CD14-positive monocyte (primary cell): ENCODE measurements around the gene PPP1R13B. TPM values are rescaled to one million over a fixed set of nuclear protein-coding genes. Genes with fewer than 3 reads are reported as not detected.

Experiments
- DNase-seq, 3 donors: peaks; one replicate each; pipeline ENCODE4 v3.0.0-alpha.2; 2011 to 2022
- H2AFZ ChIP-seq: 2 replicates; pipeline ENCODE4 v1.6.0; 2012; ENCODE audit warnings: mild to moderate bottlenecking, low read depth, low read length, inconsistent platforms; ENCODE audit not compliant: insufficient read depth, poor library complexity, severe bottlenecking
- H3K27ac ChIP-seq, 2 donors: 1 replicate in 1 of 2; 2 replicates in 1 of 2; pipeline ENCODE4 v1.5.1; 2012 to 2013; ENCODE audit warnings: low read length in 2 of 2, control low read depth in 1 of 2, inconsistent platforms in 1 of 2, low read depth in 1 of 2, mild to moderate bottlenecking in 1 of 2
- H3K27me3 ChIP-seq, 2 donors: one replicate each; pipeline versions ENCODE4 v1.6.0 to v1.6.1; 2011 to 2013; ENCODE audit warnings: low read length in 2 of 2; ENCODE audit not compliant: control insufficient read depth in 2 of 2, insufficient read depth in 2 of 2
- H3K36me3 ChIP-seq, 2 donors: replicated peaks in 1 of 2; 1 replicate in 1 of 2; 2 replicates in 1 of 2; pipeline versions ENCODE4 v1.5.1 to v1.6.1; 2012 to 2013; ENCODE audit warnings: low read length in 2 of 2, control low read depth in 1 of 2, inconsistent platforms in 1 of 2, mild to moderate bottlenecking in 1 of 2; ENCODE audit not compliant: insufficient read depth in 2 of 2, control insufficient read depth in 1 of 2
- H3K4me1 ChIP-seq, 2 donors: 1 replicate in 1 of 2; 2 replicates in 1 of 2; pipeline versions ENCODE4 v1.5.1 to v1.6.1; 2012 to 2013; ENCODE audit warnings: low read length in 2 of 2, control low read depth in 1 of 2, inconsistent platforms in 1 of 2, mild to moderate bottlenecking in 1 of 2, moderate library complexity in 1 of 2; ENCODE audit not compliant: insufficient read depth in 2 of 2, control insufficient read depth in 1 of 2
- H3K4me2 ChIP-seq: replicated peaks from 2 replicates; pipeline ENCODE3; 2012; ENCODE audit warnings: low read length, moderate library complexity, mild to moderate bottlenecking; ENCODE audit not compliant: poor library complexity, severe bottlenecking; ENCODE audit errors: extremely low read depth
- H3K4me3 ChIP-seq, 3 experiments: fragments of 200-600 bp in 1 of 3; sonication (generic) in 1 of 3; replicated peaks in 1 of 3; 1 replicate in 2 of 3; 2 replicates in 1 of 3; pipeline ENCODE4 v1.5.1; 2011 to 2013; ENCODE audit warnings: low read length in 3 of 3, mild to moderate bottlenecking in 3 of 3, control low read depth in 2 of 3, low read depth in 2 of 3, inconsistent platforms in 1 of 3, moderate library complexity in 1 of 3
- H3K79me2 ChIP-seq: 2 replicates; pipeline ENCODE4 v1.6.0; 2012; ENCODE audit warnings: mild to moderate bottlenecking, control low read depth, inconsistent platforms, low read length, moderate library complexity; ENCODE audit not compliant: insufficient read depth
- H3K9ac ChIP-seq: 2 replicates; pipeline ENCODE4 v1.6.0; 2017; ENCODE audit warnings: low read length, mild to moderate bottlenecking; ENCODE audit not compliant: insufficient read depth, poor library complexity, severe bottlenecking
- H3K9me3 ChIP-seq, 2 donors: replicated peaks in 1 of 2; 1 replicate in 1 of 2; 2 replicates in 1 of 2; pipeline versions ENCODE4 v1.5.1 to v1.6.1; 2012 to 2013; ENCODE audit warnings: low read length in 2 of 2, control low read depth in 1 of 2; ENCODE audit not compliant: control insufficient read depth in 1 of 2, insufficient read depth in 1 of 2
- H4K20me1 ChIP-seq: 2 replicates; pipeline ENCODE4 v1.6.0; 2012; ENCODE audit warnings: mild to moderate bottlenecking, low read length, control low read depth, moderate library complexity; ENCODE audit not compliant: insufficient read depth
- H3K27ac Mint-ChIP-seq, 7 donors: one replicate each; pipeline ENCODE4 v1.8.0; 2020; ENCODE audit warnings: mild to moderate bottlenecking in 7 of 7, mixed read lengths in 7 of 7, moderate library complexity in 6 of 7, inconsistent platforms in 2 of 7
- H3K27me3 Mint-ChIP-seq, 3 donors: one replicate each; pipeline ENCODE4 v1.8.0; 2021 to 2022; ENCODE audit warnings: low read depth in 3 of 3, mild to moderate bottlenecking in 3 of 3, mixed read lengths in 3 of 3, moderate library complexity in 3 of 3, inconsistent platforms in 1 of 3
- H3K36me3 Mint-ChIP-seq, 2 donors: one replicate each; pipeline ENCODE4 v1.8.0; 2020; ENCODE audit warnings: mixed read lengths in 2 of 2, inconsistent platforms in 1 of 2, mild to moderate bottlenecking in 1 of 2
- H3K4me1 Mint-ChIP-seq: one replicate; pipeline ENCODE4 v1.8.0; 2020; ENCODE audit warnings: mild to moderate bottlenecking, mixed read lengths
- H3K4me3 Mint-ChIP-seq, 2 donors: one replicate each; pipeline ENCODE4 v1.8.0; 2020; ENCODE audit warnings: mild to moderate bottlenecking in 2 of 2, mixed read lengths in 2 of 2, moderate library complexity in 1 of 2
- H3K9me3 Mint-ChIP-seq, 7 donors: one replicate each; pipeline ENCODE4 v1.8.0; 2020 to 2022; ENCODE audit warnings: mixed read lengths in 7 of 7, mild to moderate bottlenecking in 6 of 7, moderate library complexity in 6 of 7, inconsistent platforms in 2 of 7
- WGBS: methylation state at CpG from one replicate; pipeline ENCODE4 v1.1.5; 2013; ENCODE audit warnings: missing lambda C conversion rate; ENCODE audit not compliant: insufficient coverage; 5-methylcytosine and 5-hydroxymethylcytosine counted together
- intact Hi-C, 2 donors: fragments of 100-400 bp; cut with micrococcal nuclease; formaldehyde crosslinking; loops; one replicate each; pipeline versions ENCODE4 v1.15.0 to v1.15.1; 2023
- polyA plus RNA-seq, 3 donors: library from polyadenylated mRNA; depleted of rRNA in 1 of 3; unstranded in 2 of 3; stranded (reverse) in 1 of 3; fragments of 300-500 nt in 2 of 3; fragments of >200 nt in 1 of 3; fragmentation: Illumina TruSeq in 2 of 3; gene quantifications; 1 replicate in 2 of 3; 2 replicates in 1 of 3; pipeline ENCODE4 v1.2.3, GENCODE V29; 2012 to 2021
- TF ChIP-seq, protein P1 (sequence below): fragments of 200-600 bp; IDR thresholded peaks from one replicate; pipeline ENCODE4 v1.8.0; 2022; ENCODE audit warnings: antibody characterized with exemption, mild to moderate bottlenecking

Gene PPP1R13B
- polyA plus RNA-seq, 3 donors, result 0.48 to 1.1 (median 0.99) TPM

GRCh38 chr14:103702497-103703432 is 144.6 kb downstream of the PPP1R13B start:
- Mint-ChIP-seq H3K36me3 (peaks cover 24 to 68% of the 10 kb centered on the region in 2 donors), H3K27ac (peak overlapping the region in 5 of 7 donors; percentile 4 to 88 (median 50)), H3K4me3 (no peak overlapping the region), H3K4me1 (peaks cover 30% of the 10 kb centered on the region), H3K9me3 (no peaks in the 10 kb centered on the region), H3K27me3 (peaks cover 0 to 4% (median 1%) of the 10 kb centered on the region in 3 donors)
- Histone ChIP-seq H3K27ac (peak overlapping the region in 1 of 2 donors; percentile 8), H3K36me3 (peaks cover 52 to 77% of the 10 kb centered on the region in 2 donors), H3K4me3 (no peak overlapping the region), H3K4me2 (peak overlapping the region; percentile 27), H3K9me3 (no peaks in the 10 kb centered on the region), H2AFZ (no peak overlapping the region), H3K9ac (no peak overlapping the region), H4K20me1 (peaks cover 39% of the 10 kb centered on the region), H3K4me1 (peaks cover 5 to 9% of the 10 kb centered on the region in 2 donors), H3K27me3 (no peaks in the 10 kb centered on the region), H3K79me2 (no peaks in the 10 kb centered on the region)
- 97% methylated on average over 27 of the region's 29 CpGs for WGBS
- intact Hi-C loops, result no loop called here
- DNase-seq, result no peak
- TF ChIP-seq, protein P1, sequence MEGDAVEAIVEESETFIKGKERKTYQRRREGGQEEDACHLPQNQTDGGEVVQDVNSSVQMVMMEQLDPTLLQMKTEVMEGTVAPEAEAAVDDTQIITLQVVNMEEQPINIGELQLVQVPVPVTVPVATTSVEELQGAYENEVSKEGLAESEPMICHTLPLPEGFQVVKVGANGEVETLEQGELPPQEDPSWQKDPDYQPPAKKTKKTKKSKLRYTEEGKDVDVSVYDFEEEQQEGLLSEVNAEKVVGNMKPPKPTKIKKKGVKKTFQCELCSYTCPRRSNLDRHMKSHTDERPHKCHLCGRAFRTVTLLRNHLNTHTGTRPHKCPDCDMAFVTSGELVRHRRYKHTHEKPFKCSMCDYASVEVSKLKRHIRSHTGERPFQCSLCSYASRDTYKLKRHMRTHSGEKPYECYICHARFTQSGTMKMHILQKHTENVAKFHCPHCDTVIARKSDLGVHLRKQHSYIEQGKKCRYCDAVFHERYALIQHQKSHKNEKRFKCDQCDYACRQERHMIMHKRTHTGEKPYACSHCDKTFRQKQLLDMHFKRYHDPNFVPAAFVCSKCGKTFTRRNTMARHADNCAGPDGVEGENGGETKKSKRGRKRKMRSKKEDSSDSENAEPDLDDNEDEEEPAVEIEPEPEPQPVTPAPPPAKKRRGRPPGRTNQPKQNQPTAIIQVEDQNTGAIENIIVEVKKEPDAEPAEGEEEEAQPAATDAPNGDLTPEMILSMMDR, result no peak

- Mint-ChIP-seq H3K36me3 (peaks cover 29 to 74% of the 10 kb centered on the region in 2 donors), H3K27me3 (peaks cover 0 to 4% (median 1%) of the 10 kb centered on the region in 3 donors), H3K4me3 (no peak overlapping the region), H3K9me3 (no peaks in the 10 kb centered on the region), H3K27ac (peak overlapping the region in 3 of 7 donors; percentile 18 to 36 (median 18)), H3K4me1 (peaks cover 30% of the 10 kb centered on the region)
- Histone ChIP-seq H3K27me3 (no peaks in the 10 kb centered on the region), H3K4me2 (no peak overlapping the region), H4K20me1 (peaks cover 46% of the 10 kb centered on the region), H3K36me3 (peaks cover 54 to 77% of the 10 kb centered on the region in 2 donors), H3K27ac (no peak overlapping the region), H3K9me3 (no peaks in the 10 kb centered on the region), H3K4me1 (peaks cover 5 to 9% of the 10 kb centered on the region in 2 donors), H3K4me3 (no peak overlapping the region), H3K9ac (no peak overlapping the region), H3K79me2 (peaks cover 2% of the 10 kb centered on the region), H2AFZ (no peak overlapping the region)
- TF ChIP-seq, protein P1, result no peak
- WGBS, result 89% methylated on average over 5 of the region's 5 CpGs
- intact Hi-C loops, result no loop called here
- DNase-seq, result no peak
Measured at GRCh38 chr14:103702095-103702494, 145.3 kb downstream of the PPP1R13B start.
